Sigmoid colon (tissue), 3 donors: ENCODE measurements around the gene MS4A8.

Source experiments
- POLR2A ChIP-seq, 2 donors: fragments of 450-650 bp; IDR thresholded peaks; one replicate each; pipeline ENCODE4 v1.6.1; 2016; ENCODE audit warnings: antibody characterized with exemption in 2 of 2, mild to moderate bottlenecking in 2 of 2, moderate library complexity in 2 of 2
- TF ChIP-seq, protein P1 (sequence below), 4 experiments: fragments of 450-650 bp in 3 of 4; fragments of 200-600 bp in 1 of 4; IDR thresholded peaks; one replicate each; pipeline ENCODE4 v1.5.1; 2016 to 2019; ENCODE audit warnings: antibody characterized with exemption in 4 of 4, mild to moderate bottlenecking in 3 of 4, moderate library complexity in 2 of 4

- no peak for TF ChIP-seq POLR2A (IDR thresholded peaks at IDR 0.05)
- TF ChIP-seq, protein P1, sequence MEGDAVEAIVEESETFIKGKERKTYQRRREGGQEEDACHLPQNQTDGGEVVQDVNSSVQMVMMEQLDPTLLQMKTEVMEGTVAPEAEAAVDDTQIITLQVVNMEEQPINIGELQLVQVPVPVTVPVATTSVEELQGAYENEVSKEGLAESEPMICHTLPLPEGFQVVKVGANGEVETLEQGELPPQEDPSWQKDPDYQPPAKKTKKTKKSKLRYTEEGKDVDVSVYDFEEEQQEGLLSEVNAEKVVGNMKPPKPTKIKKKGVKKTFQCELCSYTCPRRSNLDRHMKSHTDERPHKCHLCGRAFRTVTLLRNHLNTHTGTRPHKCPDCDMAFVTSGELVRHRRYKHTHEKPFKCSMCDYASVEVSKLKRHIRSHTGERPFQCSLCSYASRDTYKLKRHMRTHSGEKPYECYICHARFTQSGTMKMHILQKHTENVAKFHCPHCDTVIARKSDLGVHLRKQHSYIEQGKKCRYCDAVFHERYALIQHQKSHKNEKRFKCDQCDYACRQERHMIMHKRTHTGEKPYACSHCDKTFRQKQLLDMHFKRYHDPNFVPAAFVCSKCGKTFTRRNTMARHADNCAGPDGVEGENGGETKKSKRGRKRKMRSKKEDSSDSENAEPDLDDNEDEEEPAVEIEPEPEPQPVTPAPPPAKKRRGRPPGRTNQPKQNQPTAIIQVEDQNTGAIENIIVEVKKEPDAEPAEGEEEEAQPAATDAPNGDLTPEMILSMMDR (IDR thresholded peaks at IDR 0.05), result no peak
Observed at GRCh38 chr11:60717956-60718355, 18.5 kb downstream of the MS4A8 start.
